T-cell (primary cell): ENCODE measurements around the gene PRRC2B. TPM values are rescaled to one million over a fixed set of nuclear protein-coding genes. Genes with fewer than 3 reads are reported as not detected.

Experiments
- ATAC-seq, 4 experiments: fragments of 200-7000 bp in 3 of 4; fragments of 150-1000 bp in 1 of 4; cut with Tn5 transposase; replicated peaks in 1 of 4; 1 replicate in 3 of 4; 2 replicates in 1 of 4; pipeline ENCODE4 v1.10.0; 2021; ENCODE audit warnings: moderate library complexity in 3 of 4, mild to moderate bottlenecking in 2 of 4, moderate number of reproducible peaks in 1 of 4
- CTCF ChIA-PET, 2 donors: fragments of 300-600 bp; sonication (Branson Sonifier 250); formaldehyde crosslinking; loops; one replicate each; lab custom pipeline; 2022; ENCODE audit warnings: antibody characterized with exemption in 2 of 2; lab: Charles Lee
- POLR2A ChIA-PET, 2 donors: fragments of 300-600 bp; sonication (Branson Sonifier 250); formaldehyde crosslinking; loops; one replicate each; lab custom pipeline; 2022; ENCODE audit warnings: antibody characterized with exemption in 2 of 2; lab: Charles Lee
- DNase-seq, 35 experiments: peaks; one replicate each; pipeline versions ENCODE4 v3.0.0 to v3.0.0-alpha.2; 2013 to 2023
- H3K27ac ChIP-seq: one replicate; pipeline ENCODE4 v1.5.1; 2013; ENCODE audit warnings: low read length
- H3K27me3 ChIP-seq, 2 experiments: replicated peaks in 1 of 2; 1 replicate in 1 of 2; 2 replicates in 1 of 2; pipeline versions ENCODE4 v1.6.1 to v1.7.0; 2013; ENCODE audit warnings: low read length in 1 of 2, mixed read lengths in 1 of 2; ENCODE audit not compliant: control insufficient read depth in 2 of 2, insufficient read depth in 2 of 2; ENCODE audit errors: extremely low read depth in 1 of 2
- H3K36me3 ChIP-seq, 2 donors: 1 replicate in 1 of 2; 2 replicates in 1 of 2; pipeline versions ENCODE4 v1.6.1 to v1.7.0; 2013; ENCODE audit warnings: low read length in 1 of 2; ENCODE audit not compliant: control insufficient read depth in 2 of 2, insufficient read depth in 1 of 2; ENCODE audit errors: extremely low read depth in 1 of 2
- H3K4me1 ChIP-seq, 2 experiments: 1 replicate in 1 of 2; 2 replicates in 1 of 2; pipeline versions ENCODE4 v1.6.1 to v1.7.0; 2013; ENCODE audit warnings: low read length in 2 of 2, mixed read lengths in 1 of 2; ENCODE audit not compliant: insufficient read depth in 2 of 2, control insufficient read depth in 1 of 2; ENCODE audit errors: extremely low read depth in 1 of 2
- H3K4me3 ChIP-seq, 2 donors: 1 replicate in 1 of 2; 2 replicates in 1 of 2; pipeline versions ENCODE4 v1.5.1 to v1.7.0; 2013; ENCODE audit warnings: mild to moderate bottlenecking in 2 of 2, low read length in 1 of 2, moderate library complexity in 1 of 2; ENCODE audit not compliant: control insufficient read depth in 1 of 2; ENCODE audit errors: extremely low read depth in 1 of 2
- H3K9me3 ChIP-seq: 2 replicates; pipeline ENCODE4 v1.7.0; 2013
- H3K27ac Mint-ChIP-seq, 2 donors: one replicate each; pipeline ENCODE4 v1.8.0; 2020 to 2021; ENCODE audit warnings: mild to moderate bottlenecking in 2 of 2, mixed read lengths in 2 of 2
- H3K27me3 Mint-ChIP-seq, 2 donors: one replicate each; pipeline ENCODE4 v1.8.0; 2021 to 2022; ENCODE audit warnings: mixed read lengths in 2 of 2
- H3K36me3 Mint-ChIP-seq: one replicate; pipeline ENCODE4 v1.8.0; 2021; ENCODE audit warnings: mixed read lengths
- H3K4me1 Mint-ChIP-seq, 3 donors: one replicate each; pipeline ENCODE4 v1.8.0; 2020 to 2022; ENCODE audit warnings: mixed read lengths in 3 of 3, mild to moderate bottlenecking in 1 of 3
- H3K4me3 Mint-ChIP-seq, 3 donors: one replicate each; pipeline ENCODE4 v1.8.0; 2020 to 2022; ENCODE audit warnings: mild to moderate bottlenecking in 3 of 3, mixed read lengths in 3 of 3, moderate library complexity in 3 of 3
- H3K9me3 Mint-ChIP-seq, 3 donors: one replicate each; pipeline ENCODE4 v1.8.0; 2020 to 2022; ENCODE audit warnings: mixed read lengths in 3 of 3
- WGBS: methylation state at CpG from one replicate; pipeline ENCODE4 v1.1.5; 2013; ENCODE audit warnings: missing lambda C conversion rate; ENCODE audit not compliant: insufficient coverage; 5-methylcytosine and 5-hydroxymethylcytosine counted together
- total RNA-seq, 35 experiments: library from RNA in 6 of 35; stranded (reverse) in 6 of 35; fragments of 120-200 nt in 1 of 35; gene quantifications; one replicate each; pipeline versions ENCODE4 v1.2.1 to v1.2.4 and lab custom pipeline; 2013 to 2026

Gene PRRC2B
- total RNA-seq, 5 donors from 2014 or later (not counting 1 experiment from before 2014, with no cell fraction given) = 259 to 375 (median 370) TPM

- Histone ChIP-seq H3K27ac (no peak overlapping the region), H3K4me1 (peaks cover 0 to 4% of the 10 kb centered on the region in 2 experiments), H3K36me3 (peaks cover 50 to 95% of the 10 kb centered on the region in 2 donors), H3K4me3 (no peak overlapping the region), H3K27me3 (no peaks in the 10 kb centered on the region), H3K9me3 (no peaks in the 10 kb centered on the region)
- ChIA-PET POLR2A (interaction anchor here in 1 of 2 donors (0.6 kb wide), 1 partner anchor 26 kb away, joined by 3 read pairs; no protein-coding TSS in a partner anchor), CTCF (interaction anchor here in 1 of 2 donors (0.7 kb wide), 1 partner anchor 324 kb away, joined by 3 read pairs; no protein-coding TSS in a partner anchor)
- Mint-ChIP-seq H3K36me3 (peaks cover 55% of the 10 kb centered on the region), H3K27me3 (no peaks in the 10 kb centered on the region), H3K9me3 (no peaks in the 10 kb centered on the region), H3K4me3 (no peak overlapping the region), H3K4me1 (peaks cover 5 to 13% (median 13%) of the 10 kb centered on the region in 3 donors), H3K27ac (no peak overlapping the region)
- DNase-seq (no peak), ATAC-seq (no peak)
- 97% methylated on average over 12 of the region's 16 CpGs for WGBS
These were observed 80.8 kb downstream of the PRRC2B start for GRCh38 chr9:131474711-131475110.

- H3K27ac Mint-ChIP-seq = no peak overlapping the region
- H3K27me3 ChIP-seq = no peaks in the 10 kb centered on the region
- H3K4me1 ChIP-seq = peaks cover 0 to 4% of the 10 kb centered on the region in 2 experiments
- CTCF ChIA-PET = no interaction called here
- ATAC-seq (no peak), DNase-seq (no peak)
- no peak overlapping the region for H3K4me3 Mint-ChIP-seq
- H3K4me1 Mint-ChIP-seq = peaks cover 3 to 10% (median 10%) of the 10 kb centered on the region in 3 donors
- no peak overlapping the region for H3K27ac ChIP-seq
- no peak overlapping the region for H3K4me3 ChIP-seq
- 93% methylated on average over 39 of the region's 46 CpGs for WGBS
- H3K9me3 ChIP-seq = no peaks in the 10 kb centered on the region
- no peaks in the 10 kb centered on the region for H3K27me3 Mint-ChIP-seq
- no peaks in the 10 kb centered on the region for H3K9me3 Mint-ChIP-seq
- POLR2A ChIA-PET = no interaction called here
- peaks cover 48% of the 10 kb centered on the region for H3K36me3 Mint-ChIP-seq
- H3K36me3 ChIP-seq = peaks cover 46 to 95% of the 10 kb centered on the region in 2 donors
These were observed 81.4 kb downstream of the PRRC2B start for GRCh38 chr9:131475111-131475955.

GRCh38 chr9:131475956-131476776 lies 82.3 kb downstream of the PRRC2B start:
- H3K36me3 ChIP-seq = peaks cover 46 to 93% of the 10 kb centered on the region in 2 donors
- Mint-ChIP-seq H3K9me3 (no peaks in the 10 kb centered on the region), H3K27me3 (no peaks in the 10 kb centered on the region), H3K4me3 (no peak overlapping the region), H3K4me1 (peaks cover 3 to 10% (median 7%) of the 10 kb centered on the region in 3 donors), H3K36me3 (peaks cover 41% of the 10 kb centered on the region), H3K27ac (no peak overlapping the region)
- no peaks in the 10 kb centered on the region for H3K27me3 ChIP-seq
- peaks cover 0 to 4% of the 10 kb centered on the region in 2 experiments for H3K4me1 ChIP-seq
- H3K27ac ChIP-seq = no peak overlapping the region
- H3K4me3 ChIP-seq = no peak overlapping the region
- H3K9me3 ChIP-seq = no peaks in the 10 kb centered on the region
- ATAC-seq (peak in 1 of 4 experiments; percentile 43), DNase-seq (no peak)
- CTCF ChIA-PET = no interaction called here
- POLR2A ChIA-PET = no interaction called here
- WGBS = 95% methylated on average over 32 of the region's 40 CpGs

GRCh38 chr9:131476777-131477345 lies 83.0 kb downstream of the PRRC2B start:
- CTCF ChIA-PET = interaction anchor here (0.6 to 1.5 kb wide), 3 partner anchors 70 to 888 kb away, joined by 3 to 4 read pairs (median 3); no protein-coding TSS in a partner anchor

GRCh38 chr9:131477367-131477766 lies 83.5 kb downstream of the PRRC2B start:
- peaks cover 58 to 94% of the 10 kb centered on the region in 2 donors for H3K36me3 ChIP-seq
- no peak overlapping the region for H3K4me3 ChIP-seq
- 89% methylated on average over 11 of the region's 11 CpGs for WGBS
- ChIA-PET POLR2A (no interaction called here), CTCF (interaction anchor here (0.6 to 1.5 kb wide), 3 partner anchors 71 to 887 kb away, joined by 3 to 4 read pairs (median 3); no protein-coding TSS in a partner anchor)
- no peaks in the 10 kb centered on the region for H3K27me3 ChIP-seq
- peaks cover 0 to 4% of the 10 kb centered on the region in 2 experiments for H3K4me1 ChIP-seq
- H3K27me3 Mint-ChIP-seq = no peaks in the 10 kb centered on the region
- no peak overlapping the region for H3K27ac Mint-ChIP-seq
- peaks cover 39% of the 10 kb centered on the region for H3K36me3 Mint-ChIP-seq
- no peak for ATAC-seq
- H3K4me1 Mint-ChIP-seq = peaks cover 3 to 10% (median 7%) of the 10 kb centered on the region in 3 donors
- no peaks in the 10 kb centered on the region for H3K9me3 ChIP-seq
- DNase-seq = no peak
- H3K4me3 Mint-ChIP-seq = no peak overlapping the region
- H3K27ac ChIP-seq = no peak overlapping the region
- no peaks in the 10 kb centered on the region for H3K9me3 Mint-ChIP-seq

More at GRCh38 chr9:131476777-131477345, 83.0 kb downstream of the PRRC2B start:
- H3K27ac ChIP-seq = no peak overlapping the region
- Mint-ChIP-seq H3K4me1 (peaks cover 3 to 10% (median 7%) of the 10 kb centered on the region in 3 donors), H3K4me3 (no peak overlapping the region), H3K9me3 (no peaks in the 10 kb centered on the region), H3K36me3 (peaks cover 37% of the 10 kb centered on the region), H3K27me3 (no peaks in the 10 kb centered on the region), H3K27ac (no peak overlapping the region)
- POLR2A ChIA-PET = no interaction called here
- H3K4me1 ChIP-seq = peaks cover 0 to 4% of the 10 kb centered on the region in 2 experiments
- no peaks in the 10 kb centered on the region for H3K27me3 ChIP-seq
- H3K9me3 ChIP-seq = no peaks in the 10 kb centered on the region
- no peak overlapping the region for H3K4me3 ChIP-seq
- 95% methylated on average over 18 of the region's 18 CpGs for WGBS
- ATAC-seq (no peak), DNase-seq (no peak)
- H3K36me3 ChIP-seq = peaks cover 53 to 93% of the 10 kb centered on the region in 2 donors
